ENCODE results near the gene KCNMA1.

Gene KCNMA1

DNA sequence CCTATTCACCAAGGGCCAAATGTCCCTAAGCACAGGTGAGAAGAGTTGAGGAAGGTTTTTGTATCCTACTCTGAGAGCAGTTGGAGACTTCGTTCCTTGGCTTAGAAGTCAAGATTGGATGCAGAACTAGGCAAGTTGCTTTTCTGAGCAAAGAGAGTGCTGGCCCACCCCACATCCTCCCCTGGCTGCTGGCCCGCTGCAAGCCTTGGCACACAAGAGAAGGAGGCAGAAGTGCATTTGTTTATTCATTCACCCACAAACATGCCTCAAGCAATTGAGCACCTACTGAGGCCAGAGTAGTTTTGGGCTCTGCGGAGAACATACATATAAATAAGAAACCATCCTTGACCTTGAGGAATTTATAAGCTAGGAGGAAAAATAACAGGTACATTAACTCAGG lies 318.9 kb downstream of the KCNMA1 start:
- no peak for DNase-seq

DNA sequence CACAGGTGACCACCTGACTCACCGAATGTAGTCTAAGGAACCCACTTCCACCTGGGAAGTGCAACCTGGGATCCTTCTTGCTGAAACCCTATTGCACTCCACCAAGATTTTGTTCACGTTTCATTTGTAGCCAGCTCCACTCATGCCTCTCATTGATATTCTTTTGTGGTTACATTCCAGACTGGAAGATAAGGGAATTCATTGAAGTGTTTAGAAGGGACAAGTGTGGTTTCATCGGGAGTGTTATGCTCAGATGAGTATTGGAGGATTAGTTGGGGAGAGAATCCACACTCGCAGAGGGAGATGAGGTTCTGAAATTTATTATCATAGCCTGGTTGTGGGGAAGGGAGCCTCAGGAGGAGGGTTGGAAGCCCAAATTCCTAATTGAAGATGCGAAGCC lies 320.4 kb downstream of the KCNMA1 start:
- no peak for DNase-seq

DNA sequence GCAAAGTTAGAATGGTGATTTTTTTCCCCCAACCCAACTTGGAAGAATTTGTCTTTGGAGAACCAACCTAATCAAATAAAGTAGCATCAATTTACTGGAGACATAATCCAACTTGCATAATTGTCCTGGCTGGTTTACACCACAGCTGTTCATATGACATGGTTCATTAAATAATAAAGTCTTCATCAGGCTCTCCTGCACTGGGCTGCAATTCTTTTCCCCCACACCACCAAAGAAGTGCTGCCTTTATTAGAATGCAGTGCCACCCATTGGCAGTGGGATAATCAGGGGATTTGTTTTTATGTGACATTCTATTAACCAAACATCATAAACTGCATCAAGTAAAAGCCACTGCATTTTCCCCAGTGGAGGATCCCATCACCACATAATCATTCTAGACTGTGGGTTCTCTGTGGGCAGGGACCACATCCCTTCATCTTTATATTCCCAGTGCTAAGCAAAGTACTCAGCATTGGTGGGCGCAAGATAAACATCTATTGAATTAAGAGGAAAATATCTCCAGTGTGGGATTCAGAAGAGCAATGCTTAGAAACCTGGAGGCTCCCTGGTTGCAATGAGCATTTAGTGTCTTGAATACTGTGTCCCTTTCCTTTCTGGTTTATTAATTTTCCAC lies 322.0 kb downstream of the KCNMA1 start:
- DNase-seq, result no peak

DNA sequence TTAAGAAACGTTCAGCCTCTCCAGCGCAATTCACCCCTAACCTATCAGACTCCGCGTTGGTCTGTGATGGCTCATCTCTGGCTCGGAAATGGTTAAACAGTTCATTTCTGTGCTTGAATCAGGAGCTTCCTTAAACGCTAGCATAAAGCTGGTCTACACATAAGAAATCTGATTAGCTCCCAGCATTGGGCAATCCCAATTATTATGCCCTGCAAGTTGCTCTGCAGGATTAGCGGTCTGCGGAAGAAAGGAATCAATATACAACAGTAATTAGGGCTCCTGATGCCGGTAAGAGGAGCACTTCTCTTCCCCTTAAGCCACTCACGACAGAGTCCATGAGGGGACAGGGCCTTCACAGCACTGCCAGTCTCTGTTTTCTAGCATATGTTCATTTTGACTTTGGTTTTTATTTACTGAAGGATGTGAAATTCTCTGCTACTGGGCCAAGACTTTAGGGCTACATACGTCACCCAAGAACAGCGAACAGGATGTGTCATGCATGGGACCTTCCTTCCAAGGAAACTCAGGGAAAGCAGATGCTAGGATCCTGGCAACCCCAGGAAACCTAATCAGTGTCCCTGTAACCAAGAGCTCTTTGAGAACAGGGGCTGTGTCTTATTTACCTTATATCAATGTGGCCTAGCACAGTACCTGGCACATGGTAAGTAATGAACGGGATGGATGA lies 324.4 kb downstream of the KCNMA1 start:
- no peak for DNase-seq

DNA sequence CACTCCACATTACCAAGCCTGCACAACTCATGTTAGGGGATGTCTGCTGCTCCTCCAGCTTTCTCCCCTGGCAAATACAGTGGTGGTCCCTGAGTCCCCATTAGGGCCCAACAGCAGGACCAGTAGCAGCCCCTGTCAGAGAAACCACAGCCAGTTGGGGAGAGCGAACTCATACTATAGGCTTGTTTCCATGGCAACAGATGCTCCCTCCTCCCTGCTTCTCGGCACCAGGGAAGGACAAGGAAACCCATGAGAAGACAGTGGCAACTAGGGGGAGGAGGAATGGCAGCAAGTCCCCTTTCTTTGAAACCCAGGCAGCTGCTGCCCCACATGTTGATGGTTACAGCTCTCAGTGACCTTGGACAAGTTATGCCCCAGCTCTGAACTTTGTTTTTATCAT lies 326.4 kb downstream of the KCNMA1 start:
- DNase-seq, result no peak

DNA sequence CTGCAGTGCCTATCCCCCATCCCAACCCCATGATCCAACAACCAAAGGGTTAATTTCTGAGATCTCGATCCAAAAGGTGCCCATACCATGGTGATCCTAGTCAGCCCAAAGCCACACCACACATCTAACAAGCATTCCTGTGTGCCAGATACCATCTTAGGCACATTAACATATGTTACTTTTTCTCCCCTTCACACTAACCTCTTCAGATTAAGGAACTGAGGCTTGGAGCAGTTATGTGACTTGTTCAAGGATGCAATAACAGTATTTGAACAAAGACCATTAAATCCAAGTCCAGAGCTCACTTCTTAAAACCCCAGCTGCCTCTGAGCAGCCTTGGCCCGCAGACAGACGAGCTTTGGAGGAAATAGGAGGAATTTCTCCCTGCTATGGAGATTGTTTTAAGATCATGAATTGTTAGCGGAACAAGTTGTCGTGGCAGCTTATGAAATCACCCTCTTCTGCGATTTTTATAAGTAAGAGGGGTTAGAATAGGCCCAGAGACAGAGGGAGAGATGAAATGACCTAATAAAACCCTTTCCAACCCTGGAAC lies 327.2 kb downstream of the KCNMA1 start:
- no peak for DNase-seq

DNA sequence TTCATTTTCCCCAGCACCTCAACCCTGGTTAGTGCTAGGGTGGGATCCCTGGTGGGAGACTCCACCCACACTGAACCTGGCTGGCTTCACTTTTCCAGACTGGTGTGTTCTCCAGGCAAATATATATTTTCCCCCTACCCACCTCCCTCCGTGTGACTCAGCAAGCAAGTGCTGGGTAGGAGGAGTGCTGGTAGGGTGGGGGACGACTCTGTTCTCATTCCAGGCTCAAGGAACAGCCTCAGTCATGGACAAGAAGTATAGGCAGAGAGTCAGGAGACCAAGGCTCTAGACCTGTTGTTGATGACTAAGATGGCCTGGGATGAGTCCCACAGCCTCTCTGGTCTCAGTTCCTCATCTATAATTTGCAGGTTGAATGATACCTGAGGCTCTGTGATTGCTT lies 328.1 kb downstream of the KCNMA1 start:
- no peak for DNase-seq

DNA sequence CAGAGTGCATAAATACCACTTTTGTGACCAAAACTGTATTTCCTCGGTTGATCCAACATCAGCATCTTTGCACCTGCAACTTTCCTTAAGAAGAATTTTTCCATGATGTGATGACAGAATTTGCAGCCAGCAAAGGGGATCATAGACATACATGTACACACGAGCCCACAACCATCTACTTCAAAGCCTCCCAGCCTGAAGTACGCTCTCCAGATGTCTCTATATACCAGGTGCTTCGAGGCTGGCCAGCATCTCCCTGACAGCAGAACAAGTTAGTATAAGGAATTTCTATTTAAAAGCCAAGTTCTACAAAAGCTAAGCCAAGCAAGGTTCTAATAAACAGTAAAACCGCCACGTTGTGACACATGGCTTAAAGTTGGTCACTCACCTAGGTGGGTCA lies 328.5 kb downstream of the KCNMA1 start:
- DNase-seq, result no peak

DNA sequence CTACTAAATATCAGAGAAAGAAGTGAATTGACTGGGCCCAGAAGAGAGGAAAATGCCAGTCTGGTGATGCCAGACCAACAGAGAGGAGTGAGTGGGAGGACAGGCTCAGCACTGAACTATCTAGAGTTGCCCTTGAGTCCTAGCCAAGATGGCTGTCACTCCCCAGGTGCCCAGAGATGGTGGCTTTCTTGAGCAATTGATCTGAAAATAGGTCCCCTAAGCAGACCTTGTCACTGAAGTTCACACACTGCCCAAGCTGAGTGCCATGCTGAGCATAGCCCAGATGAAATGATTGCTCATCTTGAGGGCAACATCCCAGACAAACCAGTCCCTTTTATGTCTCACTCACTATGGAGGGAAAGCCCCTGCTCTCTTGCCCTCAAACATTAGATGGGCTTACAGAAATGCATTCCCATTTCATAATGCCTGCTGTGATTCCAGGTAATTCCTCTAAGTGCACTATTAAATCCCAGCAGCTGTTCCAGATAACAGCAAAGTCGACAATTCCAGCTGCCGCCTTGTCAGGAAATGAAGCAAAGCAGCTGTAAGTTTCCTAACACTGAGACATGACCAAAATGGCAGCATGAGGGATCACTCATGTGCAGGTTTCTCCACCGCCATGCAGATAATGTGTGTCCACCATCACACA lies 329.4 kb downstream of the KCNMA1 start:
- DNase-seq, result no peak

DNA sequence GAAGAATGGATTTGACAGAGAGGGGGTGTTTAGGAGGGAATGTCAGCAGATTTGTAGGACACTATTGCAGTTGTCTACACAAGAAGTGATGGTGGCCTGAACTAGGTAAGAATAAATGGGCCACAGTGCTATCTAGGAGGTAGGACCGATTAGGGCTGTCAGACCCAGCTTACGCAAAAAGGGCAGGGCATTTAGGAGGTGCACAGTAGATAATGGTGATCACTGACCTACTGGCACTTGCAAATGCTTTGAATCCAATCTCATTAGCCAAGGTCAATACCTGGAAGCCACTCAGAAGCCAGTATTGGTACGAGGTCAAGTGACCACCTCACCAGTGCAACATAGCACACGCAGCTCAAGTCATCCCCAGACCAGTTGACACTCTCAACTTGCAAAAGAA lies 330.9 kb downstream of the KCNMA1 start:
- DNase-seq, result no peak

DNA sequence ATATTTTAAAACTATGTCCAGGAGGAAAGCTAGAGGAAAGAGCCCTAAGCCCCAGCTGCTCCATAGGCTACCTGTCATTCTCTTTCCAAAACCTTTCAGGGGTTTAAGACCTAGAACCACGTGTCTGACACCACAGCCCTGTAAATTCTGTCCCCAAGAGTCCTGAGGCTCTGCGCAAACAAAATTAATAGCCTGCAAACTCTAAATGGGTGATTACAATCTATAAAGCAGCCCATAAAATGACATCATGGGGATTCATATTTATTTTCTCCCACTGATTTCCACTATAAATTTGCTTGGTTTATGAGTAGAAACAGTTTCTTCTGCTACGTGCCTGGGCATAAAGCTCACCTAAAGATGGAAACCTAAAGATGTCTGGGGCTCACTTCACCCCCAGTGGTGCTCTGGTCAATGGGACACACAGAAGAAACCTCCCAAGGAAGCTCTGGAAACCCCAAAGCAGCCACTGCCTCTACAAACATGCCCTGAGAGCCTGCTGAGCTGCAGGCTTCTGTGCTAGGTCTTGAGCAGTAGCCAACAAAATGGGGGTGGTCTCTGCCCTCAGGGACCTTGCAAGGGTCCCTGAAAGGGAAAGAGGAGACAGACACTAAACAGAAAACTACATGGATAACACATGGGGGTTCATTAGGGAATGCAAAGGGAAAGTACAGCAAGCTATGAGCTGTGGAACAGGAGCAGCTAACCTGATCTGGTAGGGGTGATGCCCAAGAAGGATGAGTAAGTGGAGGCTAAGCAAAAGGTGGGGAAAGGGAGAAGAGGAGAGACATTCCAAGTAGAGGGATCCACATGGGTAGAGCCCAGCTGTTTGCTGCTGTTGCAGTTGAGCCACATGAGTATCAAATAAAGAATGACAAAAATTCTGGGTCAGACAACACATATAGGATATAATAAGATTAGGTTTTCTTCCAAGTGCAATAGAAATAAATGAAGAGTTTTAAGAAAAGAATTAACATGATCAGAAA lies 331.7 kb downstream of the KCNMA1 start:
- no peak for DNase-seq

DNA sequence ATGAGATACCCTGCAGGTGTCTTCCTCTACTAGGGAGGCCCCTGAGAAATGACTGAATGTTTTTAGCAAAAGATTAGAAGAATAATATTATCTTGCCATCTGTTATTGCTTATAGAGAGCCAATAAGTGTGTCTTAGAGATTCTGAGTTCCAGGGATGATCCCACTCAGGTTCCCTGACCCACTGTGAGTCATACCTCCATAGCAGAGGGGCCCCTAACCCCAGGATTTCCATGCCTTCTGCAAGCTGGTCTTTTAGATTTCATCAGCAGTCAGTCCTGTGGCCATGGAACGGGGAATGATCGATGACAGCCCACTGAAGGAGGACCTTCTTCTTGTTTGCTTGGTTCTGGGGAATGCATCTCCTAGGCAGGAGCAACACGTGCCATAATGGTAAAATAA lies 333.4 kb downstream of the KCNMA1 start:
- DNase-seq, result no peak

DNA sequence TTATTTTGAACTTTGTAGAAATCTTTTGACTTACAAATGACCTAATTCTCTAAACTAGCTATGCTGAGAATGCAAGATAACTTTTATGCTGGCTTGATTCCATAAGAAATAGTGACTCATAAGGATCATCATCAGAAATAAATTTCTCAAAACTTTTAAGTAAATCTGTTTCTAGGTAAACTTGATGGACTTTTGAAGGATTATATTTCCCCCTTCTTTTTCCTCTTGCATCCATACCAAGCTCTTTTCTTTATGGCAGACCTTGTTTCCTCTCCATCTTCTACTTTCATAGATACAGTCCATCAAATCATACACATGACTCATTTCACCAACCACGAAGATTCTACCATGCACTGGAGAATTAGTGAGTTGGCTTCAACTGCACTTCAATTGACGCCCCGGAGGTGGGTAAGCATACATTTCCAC lies 336.3 kb downstream of the KCNMA1 start:
- no peak for DNase-seq

DNA sequence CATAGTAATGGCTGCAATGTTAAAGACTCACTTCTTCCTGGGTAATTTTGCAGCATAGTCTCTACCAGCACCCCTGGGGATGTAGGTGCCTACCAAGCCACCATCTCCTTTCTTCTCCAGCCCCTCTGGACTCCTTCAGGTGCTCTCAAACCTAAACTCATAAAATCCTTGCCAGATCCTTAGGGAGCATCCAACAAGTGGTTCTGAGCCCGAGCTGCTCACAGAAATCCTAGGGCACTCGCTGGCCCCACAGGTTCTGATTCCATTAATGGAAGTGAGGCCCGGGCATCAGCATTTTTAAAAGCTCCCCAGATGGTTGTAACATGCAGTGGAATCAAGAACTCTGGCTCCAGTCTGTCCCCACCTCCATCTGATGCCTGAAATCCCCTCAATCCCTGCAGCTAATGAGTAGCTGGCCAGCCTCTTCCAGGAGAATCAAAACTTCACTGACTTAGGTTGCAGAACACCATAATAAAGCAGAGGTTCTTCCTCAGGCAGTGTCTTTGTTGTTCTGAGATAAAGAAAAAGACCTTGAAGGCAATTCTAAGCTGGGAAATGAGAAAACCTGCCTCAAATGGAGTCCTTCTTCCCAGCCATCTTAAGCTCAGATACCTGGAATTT lies 336.8 kb downstream of the KCNMA1 start:
- DNase-seq, result no peak

DNA sequence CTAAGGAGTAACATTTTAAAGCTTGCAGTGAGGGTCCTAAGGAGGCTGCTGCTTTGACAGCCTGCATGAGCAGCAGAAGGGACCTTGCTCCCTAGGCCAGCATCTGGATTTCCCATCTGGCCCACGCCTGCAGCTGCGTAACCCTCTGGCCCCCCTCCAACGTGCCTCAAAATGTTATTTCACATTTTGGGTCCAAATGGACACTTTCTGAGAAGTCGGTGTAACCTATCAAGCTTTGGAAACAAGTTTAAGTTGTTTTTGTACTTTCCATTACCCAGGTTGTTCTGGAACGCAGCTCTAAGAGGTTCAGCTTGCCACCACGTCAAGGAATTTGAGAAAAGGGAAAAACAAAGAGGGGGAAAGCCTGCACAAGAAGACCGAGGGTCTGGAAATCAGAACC lies 338.3 kb downstream of the KCNMA1 start:
- no peak for DNase-seq

DNA sequence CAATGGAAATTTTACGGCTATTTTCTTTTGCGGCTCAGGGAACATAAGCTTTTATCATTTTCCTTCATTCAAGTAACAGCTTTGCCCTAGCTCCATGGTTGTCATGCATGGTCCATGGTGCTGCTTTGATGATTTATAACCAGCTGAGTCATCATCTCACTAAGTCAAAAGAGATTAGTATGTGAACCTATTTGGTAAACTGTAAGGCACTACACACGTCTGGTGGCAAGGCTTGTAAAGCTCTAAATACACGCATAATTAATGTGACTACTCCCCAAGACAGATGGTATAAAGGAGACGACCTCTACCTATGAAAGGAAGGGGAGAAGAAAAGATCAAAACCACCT lies 340.2 kb downstream of the KCNMA1 start:
- DNase-seq, result no peak

DNA sequence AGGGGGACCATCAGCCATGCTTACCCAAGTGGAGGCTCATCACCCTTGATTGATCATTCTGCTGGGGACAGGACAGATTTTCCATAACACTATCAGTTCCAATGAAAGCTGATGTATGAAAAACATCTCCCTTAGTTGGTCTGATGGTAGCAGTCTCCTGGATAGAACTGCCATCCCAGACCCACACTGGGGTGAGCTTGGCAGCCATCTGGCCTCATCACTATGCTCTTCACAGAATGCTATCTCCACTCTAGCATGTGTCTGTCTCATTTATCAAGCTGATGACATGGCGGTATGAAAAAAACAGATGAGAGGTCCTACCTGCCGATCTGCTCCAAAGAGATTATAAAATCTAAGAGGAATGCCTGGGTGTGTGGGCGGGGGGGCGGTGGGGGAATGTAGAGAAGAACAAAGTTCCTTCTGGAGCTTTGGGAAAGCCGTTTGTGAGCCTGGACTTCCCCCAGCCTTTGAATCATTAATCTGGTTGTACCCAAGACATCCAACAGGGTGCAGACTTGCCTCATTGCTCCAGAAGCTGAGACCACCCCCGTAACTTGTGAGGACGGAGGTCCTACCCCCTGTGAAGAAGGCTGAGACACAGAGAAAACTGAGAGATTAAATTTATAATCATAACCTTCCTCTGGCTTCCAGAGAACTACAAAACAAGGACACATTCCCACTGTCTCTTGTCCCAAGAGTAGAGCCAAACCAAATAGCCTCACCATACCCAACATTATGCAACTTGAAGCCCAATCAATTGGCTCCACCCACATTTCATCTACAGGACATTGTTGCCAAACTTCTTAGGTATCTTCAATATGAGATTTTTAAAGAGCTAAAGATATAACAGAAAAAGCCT lies 340.8 kb downstream of the KCNMA1 start:
- DNase-seq, result no peak

DNA sequence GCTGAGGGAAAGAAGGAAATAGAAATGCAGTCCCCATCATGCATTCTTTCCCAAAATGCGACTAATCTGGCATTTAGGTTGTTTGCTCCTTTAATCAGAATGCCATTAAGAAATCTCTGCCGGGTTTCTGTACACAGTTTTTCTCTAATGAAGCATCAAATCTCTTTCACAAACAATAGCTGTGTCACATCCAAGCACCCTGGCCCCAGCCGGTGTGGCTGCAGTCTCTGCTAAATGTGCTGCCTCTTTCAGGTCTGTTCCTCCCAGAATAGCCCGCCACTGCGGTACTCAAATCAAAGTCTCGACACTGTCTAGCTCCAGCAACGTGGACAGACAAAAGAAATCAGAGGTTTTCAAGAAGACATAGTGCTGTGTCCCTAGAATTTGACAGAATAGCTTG lies 343.8 kb downstream of the KCNMA1 start:
- DNase-seq, result no peak

DNA sequence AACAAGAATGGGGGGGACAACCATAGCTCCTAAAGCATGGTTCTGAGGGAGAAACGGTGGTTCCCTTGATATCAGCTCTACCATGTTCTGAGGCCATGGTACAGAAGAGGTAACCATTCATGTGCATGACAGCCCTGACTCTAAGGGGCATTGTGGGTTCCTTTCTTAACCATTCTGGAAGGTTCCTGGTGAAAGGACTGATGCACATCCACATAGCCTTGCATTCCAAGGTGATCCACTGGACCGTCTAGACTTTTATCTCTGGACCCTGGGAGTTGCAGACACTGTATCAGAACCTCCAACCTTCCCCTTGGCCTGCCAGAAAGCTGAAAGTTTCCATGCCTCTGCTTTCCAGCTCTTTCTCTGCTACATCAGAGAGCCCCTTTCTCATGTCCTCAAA lies 344.3 kb downstream of the KCNMA1 start:
- no peak for DNase-seq

DNA sequence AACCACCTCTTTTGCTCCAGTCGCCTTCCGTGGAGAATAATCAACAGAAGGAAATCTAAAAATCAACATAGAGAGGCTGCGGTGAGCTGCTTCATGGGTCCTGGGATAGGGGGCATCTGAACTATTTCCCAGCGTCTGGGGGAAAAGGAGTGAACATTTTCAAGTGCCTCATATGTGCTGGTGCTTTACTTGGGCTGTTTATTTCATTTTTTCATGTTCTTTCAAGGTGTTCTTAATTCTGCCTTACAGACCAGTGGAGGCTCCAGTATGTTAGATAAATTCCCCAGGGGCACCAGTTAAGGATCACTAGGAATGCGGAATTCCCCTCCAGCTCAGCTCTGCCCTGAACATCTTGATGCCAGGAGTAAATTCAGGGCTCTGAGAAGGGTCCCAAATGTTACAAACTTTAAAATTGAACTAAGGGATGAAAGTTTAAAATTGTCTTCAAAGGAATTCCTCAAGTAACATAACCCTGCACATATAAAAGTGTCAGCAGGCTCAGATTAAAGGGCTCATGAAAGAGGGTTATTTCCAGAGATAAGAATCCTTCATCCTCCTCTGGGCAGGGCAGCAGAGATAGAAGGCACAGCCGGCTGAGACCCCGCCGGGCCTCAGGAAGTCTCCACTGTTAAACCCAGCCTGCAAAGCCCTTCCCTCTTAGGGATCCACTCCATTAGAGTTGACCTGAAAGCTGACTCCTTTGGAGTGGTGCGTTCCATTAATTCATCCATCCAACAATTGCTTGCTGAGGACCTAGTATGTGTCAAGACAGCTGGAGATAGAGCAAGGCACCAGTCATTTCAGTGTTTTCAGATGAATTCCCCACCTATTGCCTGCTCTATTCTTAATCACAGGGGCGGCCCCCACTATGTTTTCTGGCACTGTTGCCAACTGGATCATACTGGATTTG lies 345.8 kb downstream of the KCNMA1 start:
- DNase-seq, result no peak

Data from T-helper 2 cell (primary cell).